Right cardiac atrium (tissue), 5 donors: Measurements from ENCODE around the gene PML. TPM values are rescaled to one million over a fixed set of nuclear protein-coding genes. Genes with fewer than 3 reads are reported as not detected.

Source experiments
- ATAC-seq, 2 donors: fragments of 200-7000 bp; cut with Tn5 transposase; one replicate each; pipeline versions ENCODE4 v1.8.0 to v1.9.1; 2020; ENCODE audit warnings: moderate library complexity in 2 of 2, mild to moderate bottlenecking in 1 of 2
- DNase-seq, 3 donors: peaks; one replicate each; pipeline ENCODE4 v3.0.0-alpha.2; 2020
- H3K27ac ChIP-seq: one replicate; pipeline ENCODE4 v1.5.1; 2013; ENCODE audit warnings: mild to moderate bottlenecking, low read length, control low read depth, moderate library complexity
- H3K27me3 ChIP-seq: one replicate; pipeline ENCODE4 v1.6.1; 2013; ENCODE audit not compliant: control insufficient read depth, insufficient read depth
- H3K4me1 ChIP-seq: one replicate; pipeline ENCODE4 v1.6.1; 2013; ENCODE audit warnings: low read length; ENCODE audit not compliant: control insufficient read depth, insufficient read depth
- H3K4me3 ChIP-seq: one replicate; pipeline ENCODE4 v1.5.1; 2013; ENCODE audit warnings: low read length, control low read depth
- H3K9me3 ChIP-seq: one replicate; pipeline ENCODE4 v1.6.1; 2013; ENCODE audit warnings: low read length; ENCODE audit not compliant: control insufficient read depth
- WGBS: extraction: QIAGEN DNeasy Blood & Tissue Kit; methylation state at CpG from one replicate; pipeline ENCODE4 v1.1.7; 2013; 5-methylcytosine and 5-hydroxymethylcytosine counted together
- intact Hi-C, 4 donors: fragments of 100-400 bp; cut with DNase I; formaldehyde crosslinking; loops; one replicate each; pipeline versions ENCODE4 v1.11.0 to v1.14.0; 2022 to 2023
- long read RNA-seq, 4 donors: library from polyadenylated mRNA; unstranded; transcript quantifications; one replicate each; pipeline ENCODE4 v2.0.0, GENCODE V29; 2020 to 2021
- polyA plus RNA-seq: library from polyadenylated mRNA; stranded (reverse); fragments of 200-250 nt; gene quantifications from one replicate; pipeline ENCODE4 v1.2.3, GENCODE V29; 2013
- total RNA-seq, 4 donors: library from RNA; stranded (reverse); fragmentation: NEBNext Ultra II Directional; extraction: Animal tissue kit (Norgen Biotek cat#: 25700); gene quantifications; one replicate each; pipeline ENCODE4 v1.2.1, GENCODE V29; 2021
- donor health status: healthy with polysubstance abuse.
- donor health status: DM: no; HTN: yes; CAD: no.
- donor health status: DM: no; HTN: no; CAD: no.
- donor health status: DM: no; HTN: yes; CAD: no; lungs with severe emphysema.
- donor health status: DM: yes; HTN: yes; CAD: no.

PML gene
- 10 to 100 TPM; 21.9 to 35.4 (median 26.6) TPM for total RNA-seq
- 18.1 TPM for polyA plus RNA-seq
- long read RNA-seq, donor 1, full-length matches to known transcripts: 15 of 43 reads
- long read RNA-seq, donor 1, partial matches to known transcripts: 21 of 43 reads
- long read RNA-seq, donor 1, other reads (novel, unspliced or antisense): 7 of 43 reads
- long read RNA-seq, donor 2, full-length matches to known transcripts: 9 of 27 reads
- long read RNA-seq, donor 2, partial matches to known transcripts: 13 of 27 reads
- long read RNA-seq, donor 2, other reads (novel, unspliced or antisense): 5 of 27 reads
- long read RNA-seq, donor 3, full-length matches to known transcripts: 9 of 33 reads
- long read RNA-seq, donor 3, partial matches to known transcripts: 17 of 33 reads
- long read RNA-seq, donor 3, other reads (novel, unspliced or antisense): 7 of 33 reads
- long read RNA-seq, donor 4, partial matches to known transcripts: 4 of 19 reads
- long read RNA-seq, donor 4, other reads (novel, unspliced or antisense): 9 of 19 reads

- H3K27me3 ChIP-seq: no peaks in the 10 kb centered on the region
- DNase-seq (peak; percentile 98 to 99 (median 98)), ATAC-seq (peak; percentile 86 to 90)
- peak within 1 kb of the TSS; percentile 97 for H3K27ac ChIP-seq
- no peaks in the 10 kb centered on the region for H3K9me3 ChIP-seq
- H3K4me1 ChIP-seq: peaks cover 10% of the 10 kb centered on the region
- intact Hi-C loops: loop anchor here in 1 of 4 donors (5.0 kb wide), 1 partner anchor 48 kb away; no protein-coding TSS in a partner anchor
- H3K4me3 ChIP-seq: peak within 1 kb of the TSS; percentile 96
- WGBS: under 1% methylated on average over 27 of the region's 27 CpGs
These were observed at the start of gene PML for GRCh38 chr15:73994413-73994883. TSS of gene PML (plus strand) at chr15:73994716. CDS start at chr15:73994813, 97 bp downstream.

- no peaks in the 10 kb centered on the region for H3K9me3 ChIP-seq
- intact Hi-C loops: no loop called here
- H3K27me3 ChIP-seq: no peaks in the 10 kb centered on the region
- ATAC-seq: no peak
- peaks cover 7% of the 10 kb centered on the region for H3K4me1 ChIP-seq
- no peak overlapping the region for H3K27ac ChIP-seq
- DNase-seq: no peak
- H3K4me3 ChIP-seq: no peak overlapping the region
- WGBS: 75% methylated on average over 4 of the region's 4 CpGs
These were observed 49.4 kb upstream of the PML start for GRCh38 chr15:73945130-73945508.

GRCh38 chr15:73946046-73946721 is 48.3 kb upstream of the PML start:
- DNase-seq (no peak), ATAC-seq (no peak)
- Histone ChIP-seq H3K27ac (no peak overlapping the region), H3K9me3 (no peaks in the 10 kb centered on the region), H3K4me3 (no peak overlapping the region), H3K27me3 (no peaks in the 10 kb centered on the region), H3K4me1 (peaks cover 4% of the 10 kb centered on the region)
- 81% methylated on average over 17 of the region's 17 CpGs for WGBS
- intact Hi-C loops: no loop called here

- intact Hi-C loops: no loop called here
- ATAC-seq (no peak), DNase-seq (no peak)
- H3K27ac ChIP-seq: no peak overlapping the region
- 95% methylated on average over 9 of the region's 9 CpGs for WGBS
- H3K9me3 ChIP-seq: no peaks in the 10 kb centered on the region
- H3K4me1 ChIP-seq: peaks cover 8% of the 10 kb centered on the region
- no peak overlapping the region for H3K4me3 ChIP-seq
- H3K27me3 ChIP-seq: no peaks in the 10 kb centered on the region
These were observed 47.6 kb upstream of the PML start for GRCh38 chr15:73946795-73947370.

GRCh38 chr15:73947651-73948050 is 46.9 kb upstream of the PML start:
- H3K27ac ChIP-seq: no peak overlapping the region

GRCh38 chr15:73948396-73948795 is 46.1 kb upstream of the PML start:
- H3K9me3 ChIP-seq: no peaks in the 10 kb centered on the region
- H3K4me1 ChIP-seq: peaks cover 10% of the 10 kb centered on the region
- H3K27me3 ChIP-seq: no peaks in the 10 kb centered on the region
- H3K4me3 ChIP-seq: no peak overlapping the region
- WGBS: 96% methylated on average over 4 of the region's 4 CpGs
- ATAC-seq (no peak), DNase-seq (no peak)
- no peak overlapping the region for H3K27ac ChIP-seq
- intact Hi-C loops: no loop called here

More at GRCh38 chr15:73947651-73948050, 46.9 kb upstream of the PML start:
- DNase-seq (no peak), ATAC-seq (no peak)
- Histone ChIP-seq H3K4me3 (no peak overlapping the region), H3K9me3 (no peaks in the 10 kb centered on the region), H3K4me1 (peaks cover 8% of the 10 kb centered on the region), H3K27me3 (no peaks in the 10 kb centered on the region)
- intact Hi-C loops: no loop called here
- 94% methylated on average over 9 of the region's 9 CpGs for WGBS

GRCh38 chr15:73948982-73949381 is 45.5 kb upstream of the PML start:
- intact Hi-C loops: no loop called here
- Histone ChIP-seq H3K4me3 (no peak overlapping the region), H3K9me3 (no peaks in the 10 kb centered on the region), H3K27me3 (no peaks in the 10 kb centered on the region), H3K27ac (no peak overlapping the region), H3K4me1 (peaks cover 11% of the 10 kb centered on the region)
- ATAC-seq (no peak), DNase-seq (no peak)
- 72% methylated on average over 4 of the region's 4 CpGs for WGBS

- intact Hi-C loops: no loop called here
- Histone ChIP-seq H3K27me3 (no peaks in the 10 kb centered on the region), H3K27ac (no peak overlapping the region), H3K9me3 (no peaks in the 10 kb centered on the region), H3K4me1 (peaks cover 11% of the 10 kb centered on the region), H3K4me3 (no peak overlapping the region)
- DNase-seq (no peak), ATAC-seq (no peak)
- 89% methylated on average over 10 of the region's 10 CpGs for WGBS
These were observed 45.0 kb upstream of the PML start for GRCh38 chr15:73949496-73949895.

- intact Hi-C loops: no loop called here
- DNase-seq: peak in 2 of 3 donors; percentile 32 to 63
These were observed 44.1 kb upstream of the PML start for GRCh38 chr15:73950479-73950830.

GRCh38 chr15:73950831-73951561 is 43.5 kb upstream of the PML start:
- DNase-seq (peak; percentile 95 to 98 (median 97)), ATAC-seq (peak; percentile 95 to 96)
- Histone ChIP-seq H3K27ac (peak overlapping the region; percentile 93), H3K4me1 (peaks cover 11% of the 10 kb centered on the region), H3K9me3 (no peaks in the 10 kb centered on the region), H3K4me3 (no peak overlapping the region), H3K27me3 (no peaks in the 10 kb centered on the region)
- intact Hi-C loops: no loop called here
- 3% methylated on average over 15 of the region's 15 CpGs for WGBS

More at GRCh38 chr15:73950479-73950830, 44.1 kb upstream of the PML start:
- Histone ChIP-seq H3K27ac (peak overlapping the region; percentile 63), H3K9me3 (no peaks in the 10 kb centered on the region), H3K27me3 (no peaks in the 10 kb centered on the region), H3K4me1 (peaks cover 11% of the 10 kb centered on the region), H3K4me3 (no peak overlapping the region)
- peak in 1 of 2 donors; percentile 1 for ATAC-seq
